ENCODE results near the gene CLIC1.

CLIC1 gene

GRCh38 chr6:31736021-31736767 is at the start of gene CLIC1:
Gene CLIC1, minus strand, starts transcription at chr6:31736530. Its CDS starts 230 bp downstream, at chr6:31736300.
- peak; percentile 83 for DNase-seq

GRCh38 chr6:31785475-31785874 is 49.1 kb upstream of the CLIC1 start:
- no peak for DNase-seq

GRCh38 chr6:31784098-31784925 is 48.0 kb upstream of the CLIC1 start:
- no peak for DNase-seq

GRCh38 chr6:31782126-31782855 is 46.0 kb upstream of the CLIC1 start:
- no peak for DNase-seq

GRCh38 chr6:31781244-31782125 is 45.2 kb upstream of the CLIC1 start:
- no peak for DNase-seq

- DNase-seq: no peak
Observed at GRCh38 chr6:31780507-31781243, 44.3 kb upstream of the CLIC1 start.

GRCh38 chr6:31779908-31780307 is 43.6 kb upstream of the CLIC1 start:
- DNase-seq: no peak

- no peak for DNase-seq
Observed at GRCh38 chr6:31778999-31779885, 42.9 kb upstream of the CLIC1 start.

GRCh38 chr6:31778193-31778592 is 41.9 kb upstream of the CLIC1 start:
- no peak for DNase-seq

- DNase-seq: no peak
Observed at GRCh38 chr6:31777667-31778050, 41.3 kb upstream of the CLIC1 start.

- peak; percentile 84 for DNase-seq
Observed at GRCh38 chr6:31776989-31777666, 40.8 kb upstream of the CLIC1 start, which contains the start of gene VWA7. Gene VWA7, minus strand, starts transcription at chr6:31777328. Its CDS starts 549 bp downstream, at chr6:31776779.

GRCh38 chr6:31776485-31776988 is 40.2 kb upstream of the CLIC1 start:
- DNase-seq: no peak

GRCh38 chr6:31775633-31776484 is 39.5 kb upstream of the CLIC1 start:
- no peak for DNase-seq

GRCh38 chr6:31775184-31775583 is 38.9 kb upstream of the CLIC1 start:
- no peak for DNase-seq

GRCh38 chr6:31771992-31772358 is 35.6 kb upstream of the CLIC1 start:
- peak; percentile 13 for DNase-seq

GRCh38 chr6:31770860-31771259 is 34.5 kb upstream of the CLIC1 start:
- no peak for DNase-seq

- DNase-seq: peak; percentile 85
Observed at GRCh38 chr6:31769684-31770371, 33.5 kb upstream of the CLIC1 start.

All from activated naive CD4-positive, alpha-beta T cell treated with Interleukin-2 at 50 U/mL for 16 hours (primary cell).